ENCODE results near the gene ARID3C.

DNA sequence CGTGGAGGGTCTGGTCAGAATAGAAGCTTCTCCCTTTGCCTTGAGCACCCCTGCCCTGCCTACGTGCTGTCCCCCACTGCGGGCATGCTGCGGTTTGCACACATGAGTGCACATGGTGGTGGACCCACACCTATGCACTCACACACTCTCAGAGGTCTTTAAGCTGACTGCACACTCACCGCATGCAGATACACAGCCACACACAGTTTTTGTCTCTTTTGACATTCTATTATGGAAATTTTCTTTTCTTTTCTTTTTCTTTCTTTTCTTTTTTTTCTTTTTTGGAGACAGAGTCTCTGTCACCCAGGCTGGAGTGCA is 584 bp upstream of the ARID3C start:
- TF ChIP-seq, protein P1, sequence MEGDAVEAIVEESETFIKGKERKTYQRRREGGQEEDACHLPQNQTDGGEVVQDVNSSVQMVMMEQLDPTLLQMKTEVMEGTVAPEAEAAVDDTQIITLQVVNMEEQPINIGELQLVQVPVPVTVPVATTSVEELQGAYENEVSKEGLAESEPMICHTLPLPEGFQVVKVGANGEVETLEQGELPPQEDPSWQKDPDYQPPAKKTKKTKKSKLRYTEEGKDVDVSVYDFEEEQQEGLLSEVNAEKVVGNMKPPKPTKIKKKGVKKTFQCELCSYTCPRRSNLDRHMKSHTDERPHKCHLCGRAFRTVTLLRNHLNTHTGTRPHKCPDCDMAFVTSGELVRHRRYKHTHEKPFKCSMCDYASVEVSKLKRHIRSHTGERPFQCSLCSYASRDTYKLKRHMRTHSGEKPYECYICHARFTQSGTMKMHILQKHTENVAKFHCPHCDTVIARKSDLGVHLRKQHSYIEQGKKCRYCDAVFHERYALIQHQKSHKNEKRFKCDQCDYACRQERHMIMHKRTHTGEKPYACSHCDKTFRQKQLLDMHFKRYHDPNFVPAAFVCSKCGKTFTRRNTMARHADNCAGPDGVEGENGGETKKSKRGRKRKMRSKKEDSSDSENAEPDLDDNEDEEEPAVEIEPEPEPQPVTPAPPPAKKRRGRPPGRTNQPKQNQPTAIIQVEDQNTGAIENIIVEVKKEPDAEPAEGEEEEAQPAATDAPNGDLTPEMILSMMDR (IDR thresholded peaks at IDR 0.05 in 8 of 11, conservative IDR thresholded peaks at IDR 0.05 in 3 of 11): no peak
- no peak for TF ChIP-seq POLR2A (IDR thresholded peaks at IDR 0.05)
- TF ChIP-seq POLR2AphosphoS5 (IDR thresholded peaks at IDR 0.05): no peak

Data from spleen (tissue), 7 donors.